Panc1 (cell line): ENCODE measurements around the gene SETD2. TPM values are rescaled to one million over a fixed set of nuclear protein-coding genes. Genes with fewer than 3 reads are reported as not detected.

Experiments
- ATAC-seq: fragments of 200-7000 bp; cut with Tn5 transposase; 2 replicates; pipeline ENCODE4 v1.9.1; 2020; ENCODE audit warnings: mild to moderate bottlenecking, moderate library complexity
- BruUV-seq: library from RNA; stranded (reverse); fragments of 400-500 nt; replicated peaks from 2 replicates; lab custom pipeline; 2021; lab: Mats Ljungman, UMichigan
- CTCF ChIA-PET: fragments of 300-600 bp; sonication (Branson Sonifier 250); formaldehyde crosslinking; loops from one replicate; lab custom pipeline; 2022; ENCODE audit warnings: antibody characterized with exemption; lab: Charles Lee
- POLR2A ChIA-PET: fragments of 300-600 bp; sonication (Branson Sonifier 250); formaldehyde crosslinking; loops from one replicate; lab custom pipeline; 2022; ENCODE audit warnings: antibody characterized with exemption; lab: Charles Lee
- DNase-seq: peaks from one replicate; pipeline ENCODE4 v3.0.0-alpha.2; 2010; ENCODE audit warnings: low read depth, low spot score
- H3K27ac ChIP-seq: 2 replicates; pipeline ENCODE4 v1.5.1; 2011; ENCODE audit warnings: mild to moderate bottlenecking, low read length, inconsistent platforms
- H3K27me3 ChIP-seq: fragments of 200-500 bp; sonication (Bioruptor generic); 2 replicates; pipeline ENCODE4 v1.6.0; 2014; ENCODE audit warnings: low read length, inconsistent platforms; ENCODE audit not compliant: control insufficient read depth, insufficient read depth
- H3K36me3 ChIP-seq: fragments of 200-500 bp; sonication (Bioruptor generic); 2 replicates; pipeline ENCODE4 v1.5.1; 2014; ENCODE audit warnings: inconsistent platforms, mild to moderate bottlenecking, low read length, moderate library complexity; ENCODE audit not compliant: control insufficient read depth, insufficient read depth
- H3K4me1 ChIP-seq: 2 replicates; pipeline ENCODE4 v1.5.1; 2011; ENCODE audit warnings: inconsistent platforms, mild to moderate bottlenecking, low read length, moderate library complexity; ENCODE audit not compliant: control insufficient read depth, insufficient read depth
- H3K4me3 ChIP-seq, 2 experiments: 2 replicates each; pipeline ENCODE4 v1.5.1; 2011 to 2012; ENCODE audit warnings: low read depth in 2 of 2, low read length in 2 of 2, mild to moderate bottlenecking in 2 of 2, inconsistent platforms in 1 of 2, moderate library complexity in 1 of 2
- H3K9me3 ChIP-seq: fragments of 200-500 bp; sonication (Bioruptor generic); 2 replicates; pipeline ENCODE4 v1.5.1; 2014; ENCODE audit warnings: low read depth, mild to moderate bottlenecking, inconsistent platforms, low read length, moderate library complexity; ENCODE audit not compliant: control insufficient read depth, insufficient read depth
- POLR2AphosphoS5 ChIP-seq: IDR thresholded peaks from 2 replicates; pipeline ENCODE4 v1.6.1; 2012; ENCODE audit warnings: mild to moderate bottlenecking, low read depth, low read length, moderate library complexity
- SIN3A ChIP-seq: IDR thresholded peaks from 2 replicates; pipeline ENCODE4 v1.6.1; 2012; ENCODE audit warnings: low read depth, mild to moderate bottlenecking, low read length, moderate library complexity, borderline replicate concordance; ENCODE audit not compliant: insufficient read depth
- TCF7L2 ChIP-seq: IDR thresholded peaks from 2 replicates; pipeline ENCODE4 v1.6.1; 2011; ENCODE audit warnings: mild to moderate bottlenecking, low read depth, low read length, inconsistent platforms
- in situ Hi-C: cut with HindIII; loops from 2 replicates; pipeline ENCODE4 v1.10.0; 2016; ENCODE audit warnings: low sequenced_read_pairs, low pct_unique_long_range_greater_than_20kb
- intact Hi-C: fragments of 100-400 bp; cut with micrococcal nuclease; formaldehyde crosslinking; loops from one replicate; pipeline ENCODE4 v1.10.0; 2022; ENCODE audit not compliant: unreplicated experiment
- total RNA-seq: library from RNA; stranded (reverse); gene quantifications from one replicate; pipeline ENCODE4 v1.2.1, GENCODE V29; 2021; ENCODE audit not compliant: unreplicated experiment
- TF ChIP-seq, protein P1 (sequence below): fragments of 450-650 bp; IDR thresholded peaks from 2 replicates; pipeline ENCODE4 v1.5.1; 2017; ENCODE audit warnings: mild to moderate bottlenecking
- TF ChIP-seq, protein P2 (sequence below), 2 experiments: IDR thresholded peaks; 2 replicates each; pipeline ENCODE4 v1.6.1; 2011 to 2012; ENCODE audit warnings: low read depth in 2 of 2, control low read depth in 1 of 2, low read length in 1 of 2, mild to moderate bottlenecking in 1 of 2, moderate library complexity in 1 of 2; ENCODE audit not compliant: insufficient read depth in 1 of 2

SETD2 gene
- total RNA-seq, 1 experiment from 2014 or later, result 32.6 TPM

DNA sequence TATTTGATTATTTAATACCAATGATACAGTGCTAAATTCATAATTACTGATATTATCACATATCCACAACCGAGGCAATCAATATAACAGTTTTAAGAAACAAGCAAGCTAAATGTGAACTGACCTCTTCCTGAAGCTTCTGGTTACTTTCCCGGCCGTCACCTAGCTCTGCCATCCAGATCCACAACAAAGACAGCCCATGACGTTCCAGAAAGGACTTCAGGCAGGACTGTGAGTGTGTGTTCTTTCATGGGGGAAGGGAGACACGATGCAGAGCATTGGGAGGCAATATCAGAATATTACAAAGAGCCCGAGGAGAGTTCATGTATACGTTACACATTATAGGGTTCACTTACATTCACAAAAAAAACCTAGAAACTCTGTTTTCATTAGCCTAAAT lies 77.8 kb downstream of the SETD2 start:
- Histone ChIP-seq H3K27ac (no peak overlapping the region), H3K36me3 (peaks cover 12% of the 10 kb centered on the region; the same call in 1 of the 2 replicates), H3K27me3 (no peaks in the 10 kb centered on the region), H3K4me3 (no peak overlapping the region), H3K9me3 (no peaks in the 10 kb centered on the region), H3K4me1 (no peaks in the 10 kb centered on the region)
- DNase-seq (no peak), ATAC-seq (no peak)
- in situ Hi-C loops (no loop called here), intact Hi-C loops (no loop called here)
- BruUV-seq, result no TSS peak
- POLR2A ChIA-PET, result interaction anchor here (0.6 kb wide), 1 partner anchor 160 kb away, joined by 5 read pairs; no protein-coding TSS in a partner anchor
- CTCF ChIA-PET, result no interaction called here
- TF ChIP-seq, protein P1, sequence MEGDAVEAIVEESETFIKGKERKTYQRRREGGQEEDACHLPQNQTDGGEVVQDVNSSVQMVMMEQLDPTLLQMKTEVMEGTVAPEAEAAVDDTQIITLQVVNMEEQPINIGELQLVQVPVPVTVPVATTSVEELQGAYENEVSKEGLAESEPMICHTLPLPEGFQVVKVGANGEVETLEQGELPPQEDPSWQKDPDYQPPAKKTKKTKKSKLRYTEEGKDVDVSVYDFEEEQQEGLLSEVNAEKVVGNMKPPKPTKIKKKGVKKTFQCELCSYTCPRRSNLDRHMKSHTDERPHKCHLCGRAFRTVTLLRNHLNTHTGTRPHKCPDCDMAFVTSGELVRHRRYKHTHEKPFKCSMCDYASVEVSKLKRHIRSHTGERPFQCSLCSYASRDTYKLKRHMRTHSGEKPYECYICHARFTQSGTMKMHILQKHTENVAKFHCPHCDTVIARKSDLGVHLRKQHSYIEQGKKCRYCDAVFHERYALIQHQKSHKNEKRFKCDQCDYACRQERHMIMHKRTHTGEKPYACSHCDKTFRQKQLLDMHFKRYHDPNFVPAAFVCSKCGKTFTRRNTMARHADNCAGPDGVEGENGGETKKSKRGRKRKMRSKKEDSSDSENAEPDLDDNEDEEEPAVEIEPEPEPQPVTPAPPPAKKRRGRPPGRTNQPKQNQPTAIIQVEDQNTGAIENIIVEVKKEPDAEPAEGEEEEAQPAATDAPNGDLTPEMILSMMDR, result no peak
- TF ChIP-seq, protein P2, sequence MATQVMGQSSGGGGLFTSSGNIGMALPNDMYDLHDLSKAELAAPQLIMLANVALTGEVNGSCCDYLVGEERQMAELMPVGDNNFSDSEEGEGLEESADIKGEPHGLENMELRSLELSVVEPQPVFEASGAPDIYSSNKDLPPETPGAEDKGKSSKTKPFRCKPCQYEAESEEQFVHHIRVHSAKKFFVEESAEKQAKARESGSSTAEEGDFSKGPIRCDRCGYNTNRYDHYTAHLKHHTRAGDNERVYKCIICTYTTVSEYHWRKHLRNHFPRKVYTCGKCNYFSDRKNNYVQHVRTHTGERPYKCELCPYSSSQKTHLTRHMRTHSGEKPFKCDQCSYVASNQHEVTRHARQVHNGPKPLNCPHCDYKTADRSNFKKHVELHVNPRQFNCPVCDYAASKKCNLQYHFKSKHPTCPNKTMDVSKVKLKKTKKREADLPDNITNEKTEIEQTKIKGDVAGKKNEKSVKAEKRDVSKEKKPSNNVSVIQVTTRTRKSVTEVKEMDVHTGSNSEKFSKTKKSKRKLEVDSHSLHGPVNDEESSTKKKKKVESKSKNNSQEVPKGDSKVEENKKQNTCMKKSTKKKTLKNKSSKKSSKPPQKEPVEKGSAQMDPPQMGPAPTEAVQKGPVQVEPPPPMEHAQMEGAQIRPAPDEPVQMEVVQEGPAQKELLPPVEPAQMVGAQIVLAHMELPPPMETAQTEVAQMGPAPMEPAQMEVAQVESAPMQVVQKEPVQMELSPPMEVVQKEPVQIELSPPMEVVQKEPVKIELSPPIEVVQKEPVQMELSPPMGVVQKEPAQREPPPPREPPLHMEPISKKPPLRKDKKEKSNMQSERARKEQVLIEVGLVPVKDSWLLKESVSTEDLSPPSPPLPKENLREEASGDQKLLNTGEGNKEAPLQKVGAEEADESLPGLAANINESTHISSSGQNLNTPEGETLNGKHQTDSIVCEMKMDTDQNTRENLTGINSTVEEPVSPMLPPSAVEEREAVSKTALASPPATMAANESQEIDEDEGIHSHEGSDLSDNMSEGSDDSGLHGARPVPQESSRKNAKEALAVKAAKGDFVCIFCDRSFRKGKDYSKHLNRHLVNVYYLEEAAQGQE (IDR thresholded peaks at IDR 0.05; ENCODE audit: insufficient read depth in 1 of 2, low read depth in 2 of 2, low read length in 1 of 2), result no peak
- TF ChIP-seq SIN3A, result no peak
- no peak for TF ChIP-seq POLR2AphosphoS5
- TF ChIP-seq TCF7L2, result no peak

DNA sequence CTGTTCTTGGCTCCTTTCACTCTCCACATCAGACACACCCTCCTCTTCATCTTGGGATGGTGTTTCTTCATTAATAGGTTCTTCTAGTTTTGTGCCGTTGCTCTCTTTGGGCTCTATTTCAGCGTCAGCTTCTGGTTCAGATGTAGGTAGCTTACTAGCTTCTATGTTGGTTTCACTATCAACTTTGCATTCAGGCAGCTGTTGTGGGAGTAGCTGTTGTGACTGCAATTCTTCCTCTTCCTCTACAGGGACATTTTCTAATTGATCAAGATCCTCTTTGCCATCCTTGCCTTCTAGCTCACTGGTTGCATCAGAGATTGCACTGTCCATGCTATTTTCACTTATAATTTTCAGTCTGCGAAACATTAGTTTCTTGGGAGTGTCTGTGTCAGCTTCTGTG lies 80.1 kb downstream of the SETD2 start:
- POLR2A ChIA-PET, result no interaction called here
- no peaks in the 10 kb centered on the region for H3K9me3 ChIP-seq
- CTCF ChIA-PET, result no interaction called here
- TF ChIP-seq TCF7L2 (no peak), SIN3A (no peak), POLR2AphosphoS5 (no peak)
- TF ChIP-seq, protein P2 (IDR thresholded peaks at IDR 0.05; ENCODE audit: insufficient read depth in 1 of 2, low read depth in 2 of 2, low read length in 1 of 2), result no peak
- TF ChIP-seq, protein P1, result no peak
- DNase-seq (no peak), ATAC-seq (no peak)
- H3K27me3 ChIP-seq, result no peaks in the 10 kb centered on the region
- no peaks in the 10 kb centered on the region for H3K4me1 ChIP-seq
- intact Hi-C loops, result no loop called here
- in situ Hi-C loops, result no loop called here
- H3K36me3 ChIP-seq, result peaks cover 24% of the 10 kb centered on the region; the same call in 1 of the 2 replicates
- no peak overlapping the region for H3K27ac ChIP-seq
- no TSS peak for BruUV-seq
- no peak overlapping the region for H3K4me3 ChIP-seq
